H1 (cell line): ENCODE results near the gene VPS37C. TPM values are rescaled to one million over a fixed set of nuclear protein-coding genes. Genes with fewer than 3 reads are reported as not detected.

ENCODE experiments used
- CTCF ChIA-PET: fragments of 300-600 bp; sonication (Branson Sonifier 250); formaldehyde crosslinking; loops from one replicate; lab custom pipeline; 2021; ENCODE audit not compliant: partially characterized antibody; lab: Charles Lee
- POLR2A ChIA-PET: fragments of 300-600 bp; sonication (Branson Sonifier 250); formaldehyde crosslinking; loops from one replicate; lab custom pipeline; 2021; ENCODE audit warnings: inconsistent platforms; ENCODE audit not compliant: partially characterized antibody; lab: Charles Lee
- DNase-seq, 2 experiments: peaks; one replicate each; pipeline versions ENCODE4 v3.0.0 to v3.0.0-alpha.2; 2010 to 2022; ENCODE audit warnings: low spot score in 2 of 2, low read depth in 1 of 2, mixed read lengths in 1 of 2
- FAIRE-seq: peaks from 2 replicates; lab custom pipeline; 2011; peaks lifted over from hg19 to GRCh38; lab: Jason Lieb, UNC
- H2AFZ ChIP-seq: 2 replicates; pipeline ENCODE4 v1.8.1; 2012; ENCODE audit warnings: low read length, inconsistent platforms
- H2AK5ac ChIP-seq: 2 replicates; pipeline ENCODE4 v1.6.1; 2013; ENCODE audit warnings: low read depth, low read length
- H2BK120ac ChIP-seq: replicated peaks from 2 replicates; pipeline ENCODE3; 2013; ENCODE audit warnings: low read depth, low read length, inconsistent platforms
- H2BK12ac ChIP-seq: 2 replicates; pipeline ENCODE4 v1.6.1; 2013; ENCODE audit warnings: low read depth, low read length
- H2BK15ac ChIP-seq: 2 replicates; pipeline ENCODE4 v1.6.1; 2013; ENCODE audit warnings: low read length
- H2BK20ac ChIP-seq: 2 replicates; pipeline ENCODE4 v1.6.1; 2013; ENCODE audit warnings: low read length
- H2BK5ac ChIP-seq: 2 replicates; pipeline ENCODE4 v1.6.1; 2013; ENCODE audit warnings: low read depth, low read length
- H3K14ac ChIP-seq: 2 replicates; pipeline ENCODE4 v1.6.1; 2013; ENCODE audit warnings: inconsistent platforms; ENCODE audit not compliant: insufficient read length
- H3K18ac ChIP-seq: 2 replicates; pipeline ENCODE4 v1.6.1; 2013; ENCODE audit warnings: low read length; ENCODE audit errors: extremely low read depth
- H3K23ac ChIP-seq: 2 replicates; pipeline ENCODE4 v1.6.1; 2013; ENCODE audit warnings: inconsistent platforms; ENCODE audit not compliant: insufficient read length
- H3K23me2 ChIP-seq: 2 replicates; pipeline ENCODE4 v1.6.1; 2013; ENCODE audit warnings: low read depth, low read length
- H3K27ac ChIP-seq: 2 replicates; pipeline ENCODE4 v1.6.1; 2011; ENCODE audit warnings: low read depth, low read length, inconsistent platforms
- H3K27me3 ChIP-seq, 4 experiments: replicated peaks in 1 of 4; 1 replicate in 1 of 4; 2 replicates in 3 of 4; pipeline versions ENCODE4 v1.6.1 to v1.8.1; 2011 to 2013; ENCODE audit warnings: low read length in 3 of 4, mild to moderate bottlenecking in 3 of 4, inconsistent platforms in 2 of 4, mixed read lengths in 2 of 4, moderate library complexity in 1 of 4; ENCODE audit not compliant: control insufficient read depth in 3 of 4, insufficient read depth in 3 of 4; ENCODE audit errors: extremely low read depth in 1 of 4
- H3K36me3 ChIP-seq, 4 experiments: 2 replicates each; pipeline versions ENCODE4 v1.6.1 to v1.8.1; 2011 to 2013; ENCODE audit warnings: mild to moderate bottlenecking in 4 of 4, low read length in 3 of 4, moderate library complexity in 2 of 4, control low read depth in 1 of 4, inconsistent platforms in 1 of 4; ENCODE audit not compliant: insufficient read depth in 4 of 4, control insufficient read depth in 2 of 4
- H3K4ac ChIP-seq: replicated peaks from 2 replicates; pipeline ENCODE3; 2013; ENCODE audit warnings: low read length, low read depth, mixed read lengths, inconsistent platforms; ENCODE audit not compliant: insufficient read length
- H3K4me1 ChIP-seq, 4 experiments: replicated peaks in 1 of 4; 1 replicate in 1 of 4; 2 replicates in 3 of 4; pipeline versions ENCODE4 v1.6.1 to v1.8.1; 2011 to 2013; ENCODE audit warnings: low read length in 3 of 4, inconsistent platforms in 2 of 4, mixed read lengths in 1 of 4; ENCODE audit not compliant: insufficient read depth in 4 of 4, control insufficient read depth in 3 of 4
- H3K4me2 ChIP-seq, 2 experiments: 2 replicates each; pipeline versions ENCODE4 v1.6.1 to v1.8.1; 2011 to 2013; ENCODE audit warnings: low read depth in 2 of 2, low read length in 2 of 2, control low read depth in 1 of 2, inconsistent platforms in 1 of 2, mild to moderate bottlenecking in 1 of 2; ENCODE audit not compliant: insufficient read depth in 1 of 2
- H3K4me3 ChIP-seq, 4 experiments: fragments of 200-600, 300-600 bp in 1 of 4; sonication (generic), shearing (Covaris generic), sonication (Bioruptor Twin) in 1 of 4; 2 replicates each; pipeline versions ENCODE4 v1.5.1 to v1.8.1; 2011 to 2016; ENCODE audit warnings: low read length in 4 of 4, low read depth in 3 of 4, control low read depth in 2 of 4, inconsistent platforms in 2 of 4, mild to moderate bottlenecking in 2 of 4, mixed read lengths in 1 of 4, moderate library complexity in 1 of 4; ENCODE audit not compliant: insufficient read depth in 2 of 4; ENCODE audit errors: extremely low read depth in 1 of 4
- H3K56ac ChIP-seq: replicated peaks from 2 replicates; pipeline ENCODE3; 2013; ENCODE audit warnings: low read depth, mild to moderate bottlenecking, mixed read lengths, low read length, inconsistent platforms; ENCODE audit not compliant: insufficient read length
- H3K79me1 ChIP-seq: 2 replicates; pipeline ENCODE4 v1.6.1; 2013; ENCODE audit warnings: low read depth, low read length, control low read depth
- H3K79me2 ChIP-seq, 2 experiments: 2 replicates each; pipeline versions ENCODE4 v1.6.1 to v1.8.1; 2012 to 2013; ENCODE audit warnings: low read length in 2 of 2, mild to moderate bottlenecking in 2 of 2, inconsistent platforms in 1 of 2; ENCODE audit not compliant: insufficient read depth in 2 of 2, control insufficient read depth in 1 of 2
- H3K9ac ChIP-seq, 4 experiments: replicated peaks in 1 of 4; 1 replicate in 1 of 4; 2 replicates in 3 of 4; pipeline versions ENCODE4 v1.6.1 to v1.8.1; 2011 to 2013; ENCODE audit warnings: low read depth in 3 of 4, low read length in 3 of 4, control low read depth in 2 of 4, mild to moderate bottlenecking in 2 of 4, moderate library complexity in 2 of 4, inconsistent platforms in 1 of 4; ENCODE audit errors: extremely low read depth in 1 of 4
- H3K9me3 ChIP-seq, 2 experiments: 2 replicates each; pipeline versions ENCODE4 v1.6.1 to v1.8.1; 2012 to 2013; ENCODE audit warnings: mild to moderate bottlenecking in 2 of 2, moderate library complexity in 2 of 2, control low read depth in 1 of 2, inconsistent platforms in 1 of 2, low read depth in 1 of 2, low read length in 1 of 2, mixed read lengths in 1 of 2; ENCODE audit not compliant: insufficient read depth in 2 of 2
- H4K20me1 ChIP-seq, 2 experiments: replicated peaks in 1 of 2; 2 replicates each; pipeline versions ENCODE3 to v1.8.1; 2011 to 2013; ENCODE audit warnings: inconsistent platforms in 2 of 2, low read length in 2 of 2, mild to moderate bottlenecking in 1 of 2; ENCODE audit not compliant: insufficient read depth in 2 of 2, control insufficient read depth in 1 of 2
- H4K5ac ChIP-seq: 2 replicates; pipeline ENCODE4 v1.6.1; 2013; ENCODE audit warnings: low read length, low read depth, mixed read lengths, inconsistent platforms; ENCODE audit not compliant: insufficient read length
- H4K8ac ChIP-seq: 2 replicates; pipeline ENCODE4 v1.8.0; 2013; ENCODE audit warnings: mild to moderate bottlenecking, moderate library complexity, low read length, inconsistent platforms; ENCODE audit not compliant: insufficient read depth; ENCODE audit errors: extremely low read depth
- H4K91ac ChIP-seq: replicated peaks from 2 replicates; pipeline ENCODE3; 2013; ENCODE audit warnings: low read length, mixed read lengths, inconsistent platforms; ENCODE audit not compliant: insufficient read length
- CEBPB ChIP-seq: IDR thresholded peaks from 2 replicates; pipeline ENCODE4 v1.6.1; 2012; ENCODE audit warnings: low read depth, low read length
- E2F6 ChIP-seq: IDR thresholded peaks from 2 replicates; pipeline ENCODE4 v1.6.1; 2012; ENCODE audit warnings: inconsistent platforms
- EP300 ChIP-seq, 2 experiments: IDR thresholded peaks; 1 replicate in 1 of 2; 2 replicates in 1 of 2; pipeline ENCODE4 v1.6.1; 2011 to 2012; ENCODE audit warnings: low read depth in 2 of 2, low read length in 2 of 2, mild to moderate bottlenecking in 2 of 2, borderline replicate concordance in 1 of 2, inconsistent platforms in 1 of 2, moderate library complexity in 1 of 2
- EZH2 ChIP-seq: fragments of 200-600 bp; sonication (generic); IDR thresholded peaks from 2 replicates; pipeline ENCODE4 v1.7.1; 2012; ENCODE audit warnings: low read depth, mild to moderate bottlenecking, moderate library complexity, low read length, inconsistent platforms; ENCODE audit not compliant: severe bottlenecking
- GTF2F1 ChIP-seq: IDR thresholded peaks from 2 replicates; pipeline ENCODE4 v1.6.1; 2012; ENCODE audit warnings: low read depth, low read length, improper control_type of control experiment, borderline replicate concordance
- JUN ChIP-seq: IDR thresholded peaks from 2 replicates; pipeline ENCODE4 v1.6.1; 2011; ENCODE audit warnings: low read depth, mild to moderate bottlenecking, improper control_type of control experiment, low read length
- MAX ChIP-seq: IDR thresholded peaks from 2 replicates; pipeline ENCODE4 v1.6.1; 2012; ENCODE audit warnings: inconsistent platforms
- SAP30 ChIP-seq: fragments of 300-600 bp; sonication (generic); IDR thresholded peaks from 2 replicates; pipeline ENCODE4 v1.7.1; 2012; ENCODE audit warnings: low read length, moderate library complexity, mild to moderate bottlenecking, inconsistent platforms; ENCODE audit not compliant: insufficient read depth, insufficient replicate concordance
- SIRT6 ChIP-seq: IDR thresholded peaks from one replicate; pipeline ENCODE4 v1.7.1; 2012; ENCODE audit warnings: low read length, inconsistent platforms
- SP1 ChIP-seq: IDR thresholded peaks from 2 replicates; pipeline ENCODE4 v1.6.1; 2011; ENCODE audit warnings: low read depth, low read length
- SUZ12 ChIP-seq: fragments of 200-600 bp; sonication (generic); IDR thresholded peaks from 2 replicates; pipeline ENCODE4 v1.6.1; 2012; ENCODE audit warnings: mild to moderate bottlenecking, inconsistent platforms, low read length, moderate library complexity, mixed read lengths
- TCF12 ChIP-seq: IDR thresholded peaks from 2 replicates; pipeline ENCODE4 v1.6.1; 2011; ENCODE audit warnings: low read depth, mild to moderate bottlenecking, low read length
- WGBS, 2 experiments: shearing (Covaris generic) in 1 of 2; methylation state at CpG; one replicate each; pipeline versions ENCODE4 v1.1.6 to v1.1.7; 2013 to 2015; ENCODE audit warnings: low lambda C conversion rate in 2 of 2, mixed read lengths in 2 of 2, inconsistent platforms in 1 of 2, low coverage in 1 of 2, missing lambda C conversion rate in 1 of 2; ENCODE audit not compliant: insufficient replicate concordance in 2 of 2, insufficient coverage in 1 of 2, insufficient read length in 1 of 2; ENCODE audit errors: extremely low coverage in 1 of 2, missing lambda C conversion rate in 1 of 2; 5-methylcytosine and 5-hydroxymethylcytosine counted together
- polyA plus RNA-seq, 7 experiments: library from polyadenylated mRNA; depleted of rRNA in 3 of 7; stranded (reverse) in 5 of 7; unstranded in 2 of 7; fragments of >200 nt in 5 of 7; fragments of 200-250 nt in 2 of 7; gene quantifications; 1 replicate in 5 of 7; 2 replicates in 1 of 7; 4 replicates in 1 of 7; pipeline versions ENCODE4 v1.2.1 to v1.2.3, GENCODE V29; 2011 to 2013; ENCODE audit warnings: missing spikeins in 2 of 7, mixed read lengths in 2 of 7
- total RNA-seq: library from RNA; stranded (reverse); fragmentation: NEBNext Ultra II Directional; extraction: Animal tissue kit (Norgen Biotek cat#: 25700); gene quantifications from 2 replicates; pipeline ENCODE4 v1.2.1, GENCODE V29; 2021

VPS37C gene
- total and polyA plus RNA-seq, 2 of the 8 experiments (the other 6 are each of a cell fraction or from before 2014, with no cell fraction given), result 12.9 to 21.0 TPM

- Histone ChIP-seq H3K56ac (no peak overlapping the region), H3K36me3 (no peaks in the 10 kb centered on the region; a peak in 1 of 8 replicates), H3K4me3 (no peak overlapping the region), H4K20me1 (no peaks in the 10 kb centered on the region), H3K79me1 (no peaks in the 10 kb centered on the region), H3K27me3 (no peaks in the 10 kb centered on the region), H3K14ac (no peak overlapping the region), H2BK120ac (no peak overlapping the region), H3K4me1 (no peaks in the 10 kb centered on the region), H3K23me2 (no peaks in the 10 kb centered on the region; the same call in 1 of the 2 replicates), H3K4me2 (no peak overlapping the region), H3K27ac (no peak overlapping the region), H2BK15ac (no peak overlapping the region), H3K79me2 (no peaks in the 10 kb centered on the region), H2AFZ (no peak overlapping the region), H4K91ac (no peak overlapping the region), H4K5ac (no peak overlapping the region), H3K4ac (no peak overlapping the region), H3K23ac (no peak overlapping the region), H3K18ac (no peak overlapping the region), H2BK20ac (no peak overlapping the region), H2BK5ac (no peak overlapping the region), H3K9ac (no peak overlapping the region), H4K8ac (no peak overlapping the region), H2BK12ac (no peak overlapping the region), H2AK5ac (no peak overlapping the region), H3K9me3 (peaks cover 0 to 11% of the 10 kb centered on the region in 2 experiments; a peak in 1 of 4 replicates)
- CTCF ChIA-PET, result no interaction called here
- 72% methylated on average over 3 of the region's 3 CpGs; no CpG with 5 or more reads in 1 of the 2 experiments for WGBS, 2 experiments
- DNase-seq (no peak), FAIRE-seq (no peak)
- POLR2A ChIA-PET, result no interaction called here
- no peak for TF ChIP-seq TCF12
- TF ChIP-seq CEBPB, result no peak
- no peak for TF ChIP-seq EZH2
- TF ChIP-seq EP300 (IDR thresholded peaks at IDR 0.05; ENCODE audit: borderline replicate concordance in 1 of 2, low read depth in 2 of 2, low read length in 2 of 2), result no peak
- no peak for TF ChIP-seq SIRT6
- TF ChIP-seq SAP30, result no peak
- no peak for TF ChIP-seq GTF2F1
- TF ChIP-seq SP1, result no peak
- no peak for TF ChIP-seq MAX
- no peak for TF ChIP-seq SUZ12
- no peak for TF ChIP-seq JUN
- TF ChIP-seq E2F6, result no peak
Measured at GRCh38 chr11:61103851-61104423, 57.3 kb downstream of the VPS37C start.
